ENCODE measurements around the gene PLCXD1.

PLCXD1 gene

DNA sequence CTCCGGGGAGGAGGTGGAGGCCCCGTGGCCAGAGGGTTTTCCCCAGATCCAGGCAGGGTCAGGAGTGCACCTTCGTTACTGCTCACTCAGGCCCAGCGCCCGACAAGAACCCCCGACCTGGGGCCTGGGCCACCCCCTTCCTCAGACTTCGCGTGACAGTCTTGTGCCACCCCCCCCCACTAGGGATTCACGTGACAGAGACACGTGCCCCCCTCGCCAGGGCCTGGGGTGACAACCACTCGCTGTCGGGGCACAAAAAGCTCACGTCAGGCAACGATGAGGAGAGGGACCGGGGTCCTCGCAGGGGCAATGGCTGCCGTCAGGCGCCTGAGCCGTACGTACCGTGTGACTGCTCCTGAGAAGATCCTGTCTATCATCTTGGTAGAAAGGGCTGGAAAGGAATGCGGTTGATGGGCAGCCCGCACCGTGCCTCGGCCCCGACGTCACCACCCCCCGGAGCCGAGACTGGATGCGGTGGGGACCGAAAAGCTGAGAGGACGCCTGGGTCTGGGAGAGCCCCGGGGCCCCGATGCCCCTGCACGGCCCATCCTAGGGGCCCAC, 60.4 kb downstream of the PLCXD1 start:
- no peaks in the 10 kb centered on the region for H3K9me3 ChIP-seq (ENCODE audit: control insufficient read depth in 5 of 5, low read length in 5 of 5)
- H3K27ac ChIP-seq (ENCODE audit: low read depth, low read length) = no peak overlapping the region
- H3K4me1 ChIP-seq (ENCODE audit: control insufficient read depth in 5 of 5, insufficient read depth in 5 of 5, low read length in 5 of 5) = no peaks in the 10 kb centered on the region
- no peaks in the 10 kb centered on the region for H3K27me3 ChIP-seq (ENCODE audit: control insufficient read depth in 5 of 5, insufficient read depth in 4 of 5, low read length in 5 of 5)
- no peak overlapping the region for H3K4me3 ChIP-seq (ENCODE audit: low read depth in 1 of 5, low read length in 5 of 5)
- H3K9ac ChIP-seq (ENCODE audit: low read length in 5 of 5) = no peak overlapping the region
- H3K36me3 ChIP-seq (ENCODE audit: control insufficient read depth in 5 of 5, insufficient read depth in 5 of 5, low read length in 5 of 5) = peaks cover 0 to 31% (median 21%) of the 10 kb centered on the region in 5 donors

DNA sequence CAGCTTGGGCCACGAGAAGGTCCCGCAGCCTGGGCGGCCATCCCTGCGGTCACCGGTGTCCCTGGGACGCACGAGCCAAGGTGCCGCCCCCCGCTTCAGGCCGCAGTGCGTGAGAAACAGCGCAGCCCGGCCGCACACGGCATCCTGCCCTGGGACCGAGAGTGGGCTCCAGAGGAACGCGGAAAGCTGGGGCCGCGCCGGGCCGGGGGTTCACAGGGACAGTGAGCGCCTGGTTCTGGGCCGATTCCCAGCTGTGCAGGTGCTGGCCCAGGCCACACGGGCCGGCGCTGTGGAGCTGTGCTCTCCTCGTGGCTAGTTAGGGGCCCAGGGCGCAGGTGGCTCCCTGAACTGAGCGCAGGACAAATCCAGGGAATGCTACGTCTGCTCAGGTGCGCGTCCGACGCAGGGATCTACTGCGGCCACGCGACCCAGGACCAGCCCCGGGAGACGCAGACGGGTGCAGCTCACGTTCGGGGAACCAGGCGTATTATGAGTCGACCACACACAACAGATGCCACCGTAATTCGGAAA, 63.3 kb downstream of the PLCXD1 start:
- Histone ChIP-seq H3K27me3 (ENCODE audit: control insufficient read depth in 5 of 5, insufficient read depth in 4 of 5, low read length in 5 of 5) (no peaks in the 10 kb centered on the region), H3K36me3 (ENCODE audit: control insufficient read depth in 5 of 5, insufficient read depth in 5 of 5, low read length in 5 of 5) (peaks cover 0 to 23% (median 13%) of the 10 kb centered on the region in 5 donors), H3K4me3 (ENCODE audit: low read depth in 1 of 5, low read length in 5 of 5) (no peak overlapping the region), H3K9me3 (ENCODE audit: control insufficient read depth in 5 of 5, low read length in 5 of 5) (no peaks in the 10 kb centered on the region), H3K9ac (ENCODE audit: low read length in 5 of 5) (no peak overlapping the region), H3K27ac (ENCODE audit: low read depth, low read length) (no peak overlapping the region), H3K4me1 (ENCODE audit: control insufficient read depth in 5 of 5, insufficient read depth in 5 of 5, low read length in 5 of 5) (no peaks in the 10 kb centered on the region)

- no peak overlapping the region for H3K9ac ChIP-seq (ENCODE audit: low read length in 5 of 5)
- H3K4me3 ChIP-seq (ENCODE audit: low read depth in 1 of 5, low read length in 5 of 5) = no peak overlapping the region
- H3K27me3 ChIP-seq (ENCODE audit: control insufficient read depth in 5 of 5, insufficient read depth in 4 of 5, low read length in 5 of 5) = no peaks in the 10 kb centered on the region
- H3K4me1 ChIP-seq (ENCODE audit: control insufficient read depth in 5 of 5, insufficient read depth in 5 of 5, low read length in 5 of 5) = no peaks in the 10 kb centered on the region
- peaks cover 0 to 29% (median 13%) of the 10 kb centered on the region in 5 donors for H3K36me3 ChIP-seq (ENCODE audit: control insufficient read depth in 5 of 5, insufficient read depth in 5 of 5, low read length in 5 of 5)
- no peaks in the 10 kb centered on the region for H3K9me3 ChIP-seq (ENCODE audit: control insufficient read depth in 5 of 5, low read length in 5 of 5)
- H3K27ac ChIP-seq (ENCODE audit: low read depth, low read length) = no peak overlapping the region
Measured at GRCh38 chrX:345020-345925, 64.1 kb downstream of the PLCXD1 start.

DNA sequence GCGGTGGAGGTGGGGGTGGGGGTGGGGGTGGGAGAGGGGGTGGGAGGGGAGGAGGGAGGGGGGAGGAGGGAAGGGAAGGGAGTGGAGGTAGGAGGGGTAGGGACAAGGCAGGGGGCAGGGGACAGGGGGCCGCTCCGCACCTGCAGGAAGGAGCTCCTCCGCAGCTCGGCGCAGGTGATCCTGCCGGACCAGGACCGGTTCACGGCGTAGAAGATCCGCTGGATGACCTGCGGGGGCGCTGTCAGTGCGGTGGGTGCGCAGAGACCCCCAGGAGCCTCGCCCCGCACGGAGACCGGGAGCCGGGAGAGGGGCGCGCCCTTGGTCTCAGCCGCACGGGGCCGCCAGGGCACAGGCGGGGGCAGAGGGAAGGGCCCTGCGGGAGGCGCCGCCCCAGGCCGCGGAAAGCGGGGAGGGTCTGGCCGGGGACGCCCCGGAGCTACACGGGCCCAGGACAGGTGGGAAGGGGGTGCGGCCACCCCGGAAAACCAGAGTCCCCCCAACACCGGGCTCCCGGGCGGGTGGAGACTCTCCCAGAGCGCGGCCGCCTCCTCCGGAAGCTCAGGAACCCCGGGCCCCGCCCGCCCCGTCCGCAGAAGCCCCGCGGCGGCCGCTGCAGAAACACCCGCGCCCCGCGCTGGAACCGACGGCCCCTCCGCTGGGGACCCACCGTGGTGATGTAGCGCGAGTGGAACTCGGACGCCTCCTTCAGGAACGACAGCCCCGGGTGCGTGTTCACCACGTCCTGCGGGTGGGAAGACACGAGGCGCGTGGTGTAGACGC, 65.0 kb downstream of the PLCXD1 start:
- Histone ChIP-seq H3K4me3 (ENCODE audit: low read depth in 1 of 5, low read length in 5 of 5) (no peak overlapping the region), H3K36me3 (ENCODE audit: control insufficient read depth in 5 of 5, insufficient read depth in 5 of 5, low read length in 5 of 5) (peaks cover 0 to 32% (median 13%) of the 10 kb centered on the region in 5 donors), H3K27ac (ENCODE audit: low read depth, low read length) (no peak overlapping the region), H3K9ac (ENCODE audit: low read length in 5 of 5) (no peak overlapping the region), H3K4me1 (ENCODE audit: control insufficient read depth in 5 of 5, insufficient read depth in 5 of 5, low read length in 5 of 5) (no peaks in the 10 kb centered on the region), H3K9me3 (ENCODE audit: control insufficient read depth in 5 of 5, low read length in 5 of 5) (no peaks in the 10 kb centered on the region), H3K27me3 (ENCODE audit: control insufficient read depth in 5 of 5, insufficient read depth in 4 of 5, low read length in 5 of 5) (no peaks in the 10 kb centered on the region)

DNA sequence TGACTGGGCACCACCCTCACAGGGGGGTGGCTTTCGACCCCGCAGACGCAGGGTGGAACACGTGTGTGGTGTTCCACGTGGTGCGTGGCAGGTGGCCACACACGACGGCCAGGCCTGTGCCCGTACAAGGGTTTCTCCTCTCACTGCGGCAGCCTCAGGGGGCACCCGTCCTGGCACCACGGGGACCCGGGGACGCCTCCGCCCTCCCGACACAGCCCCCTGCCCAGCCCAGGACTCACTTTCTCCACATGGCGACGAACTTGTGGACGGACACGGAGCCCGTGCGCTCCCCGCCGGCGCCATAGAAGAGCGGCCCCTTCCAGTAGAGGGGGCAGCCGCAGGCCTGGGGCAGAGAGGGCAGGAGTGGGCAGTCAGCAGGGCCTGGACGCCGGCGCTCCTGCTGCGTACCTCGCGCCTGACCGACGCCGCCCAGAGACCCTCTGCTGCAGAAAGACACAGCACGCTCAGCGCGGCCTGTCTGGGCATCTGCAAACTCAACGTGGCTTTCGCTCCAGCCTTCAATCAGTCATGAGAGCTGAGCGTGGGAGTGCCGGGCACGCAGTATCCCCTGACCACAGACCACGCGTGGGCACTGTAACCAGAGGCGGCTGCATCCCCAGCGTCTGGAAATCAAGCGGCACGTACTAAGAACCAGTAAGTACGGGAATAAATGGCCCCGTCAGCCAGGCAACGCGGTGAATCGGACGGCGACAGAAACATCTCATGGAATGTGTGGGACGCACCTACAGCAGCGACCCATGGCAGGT, 66.4 kb downstream of the PLCXD1 start:
- no peak overlapping the region for H3K4me3 ChIP-seq (ENCODE audit: low read depth in 1 of 5, low read length in 5 of 5)
- H3K36me3 ChIP-seq (ENCODE audit: control insufficient read depth in 5 of 5, insufficient read depth in 5 of 5, low read length in 5 of 5) = peaks cover 0 to 37% (median 16%) of the 10 kb centered on the region in 5 donors
- no peaks in the 10 kb centered on the region for H3K27me3 ChIP-seq (ENCODE audit: control insufficient read depth in 5 of 5, insufficient read depth in 4 of 5, low read length in 5 of 5)
- H3K9ac ChIP-seq (ENCODE audit: low read length in 5 of 5) = no peak overlapping the region
- no peaks in the 10 kb centered on the region for H3K9me3 ChIP-seq (ENCODE audit: control insufficient read depth in 5 of 5, low read length in 5 of 5)
- no peaks in the 10 kb centered on the region for H3K4me1 ChIP-seq (ENCODE audit: control insufficient read depth in 5 of 5, insufficient read depth in 5 of 5, low read length in 5 of 5)
- H3K27ac ChIP-seq (ENCODE audit: low read depth, low read length) = no peak overlapping the region

DNA sequence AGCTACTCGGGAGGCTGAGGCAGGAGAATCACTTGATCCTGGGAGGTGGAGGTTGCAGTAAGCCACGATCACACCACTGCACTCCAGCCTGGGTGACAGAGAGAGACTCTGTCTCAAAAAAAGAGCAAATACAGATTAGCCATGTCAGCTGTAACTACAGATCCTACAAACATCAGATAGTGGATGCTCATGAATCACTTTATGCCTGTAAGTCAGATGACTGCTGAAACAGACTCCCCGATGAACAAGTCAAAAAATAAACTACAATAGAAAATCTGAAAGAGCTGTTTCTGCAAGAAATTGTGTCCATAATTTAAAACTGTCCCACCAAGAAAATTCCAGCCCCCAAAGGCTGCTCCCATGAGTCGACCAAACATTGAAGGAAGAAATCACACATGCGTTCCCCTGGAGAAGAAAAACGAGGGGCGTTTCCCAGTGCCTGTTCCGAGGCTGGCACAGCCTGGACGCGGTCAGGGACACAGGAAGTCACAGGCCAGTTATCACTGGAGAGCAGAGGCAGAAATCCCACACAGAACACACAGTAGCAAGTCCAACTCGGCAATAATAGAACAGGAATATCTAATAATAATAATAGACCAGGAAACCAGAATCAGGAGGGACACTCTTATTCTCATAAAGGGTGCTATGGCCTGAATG, 67.4 kb downstream of the PLCXD1 start:
- H3K27ac ChIP-seq (ENCODE audit: low read depth, low read length) = no peak overlapping the region
- no peaks in the 10 kb centered on the region for H3K9me3 ChIP-seq (ENCODE audit: control insufficient read depth in 5 of 5, low read length in 5 of 5)
- H3K4me3 ChIP-seq (ENCODE audit: low read depth in 1 of 5, low read length in 5 of 5) = no peak overlapping the region
- peaks cover 0 to 39% (median 17%) of the 10 kb centered on the region in 5 donors for H3K36me3 ChIP-seq (ENCODE audit: control insufficient read depth in 5 of 5, insufficient read depth in 5 of 5, low read length in 5 of 5)
- no peak overlapping the region for H3K9ac ChIP-seq (ENCODE audit: low read length in 5 of 5)
- no peaks in the 10 kb centered on the region for H3K27me3 ChIP-seq (ENCODE audit: control insufficient read depth in 5 of 5, insufficient read depth in 4 of 5, low read length in 5 of 5)
- H3K4me1 ChIP-seq (ENCODE audit: control insufficient read depth in 5 of 5, insufficient read depth in 5 of 5, low read length in 5 of 5) = no peaks in the 10 kb centered on the region

DNA sequence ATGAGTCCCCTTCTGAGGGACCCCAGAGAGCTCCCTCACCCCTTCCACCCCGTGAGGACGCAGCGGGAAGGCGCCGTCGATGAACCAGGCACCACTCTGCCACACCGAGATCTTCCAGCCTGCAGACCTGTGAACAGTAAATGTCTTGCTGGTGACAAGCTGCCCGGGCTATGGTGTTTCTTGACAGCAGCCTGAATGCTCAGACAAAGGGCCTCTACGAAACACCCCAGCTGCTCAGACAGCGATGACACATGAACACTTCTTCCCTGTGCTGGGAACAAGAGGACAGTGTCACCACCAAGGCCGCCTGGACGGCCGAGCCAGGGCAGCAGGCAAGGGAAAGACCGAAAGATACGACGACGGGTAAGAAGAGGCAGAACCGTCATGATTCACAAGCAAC, 68.0 kb downstream of the PLCXD1 start:
- Histone ChIP-seq H3K27me3 (ENCODE audit: control insufficient read depth in 5 of 5, insufficient read depth in 4 of 5, low read length in 5 of 5) (no peaks in the 10 kb centered on the region), H3K27ac (ENCODE audit: low read depth, low read length) (no peak overlapping the region), H3K9ac (ENCODE audit: low read length in 5 of 5) (no peak overlapping the region), H3K9me3 (ENCODE audit: control insufficient read depth in 5 of 5, low read length in 5 of 5) (no peaks in the 10 kb centered on the region), H3K36me3 (ENCODE audit: control insufficient read depth in 5 of 5, insufficient read depth in 5 of 5, low read length in 5 of 5) (peaks cover 0 to 38% (median 17%) of the 10 kb centered on the region in 5 donors), H3K4me1 (ENCODE audit: control insufficient read depth in 5 of 5, insufficient read depth in 5 of 5, low read length in 5 of 5) (no peaks in the 10 kb centered on the region), H3K4me3 (ENCODE audit: low read depth in 1 of 5, low read length in 5 of 5) (no peak overlapping the region)

DNA sequence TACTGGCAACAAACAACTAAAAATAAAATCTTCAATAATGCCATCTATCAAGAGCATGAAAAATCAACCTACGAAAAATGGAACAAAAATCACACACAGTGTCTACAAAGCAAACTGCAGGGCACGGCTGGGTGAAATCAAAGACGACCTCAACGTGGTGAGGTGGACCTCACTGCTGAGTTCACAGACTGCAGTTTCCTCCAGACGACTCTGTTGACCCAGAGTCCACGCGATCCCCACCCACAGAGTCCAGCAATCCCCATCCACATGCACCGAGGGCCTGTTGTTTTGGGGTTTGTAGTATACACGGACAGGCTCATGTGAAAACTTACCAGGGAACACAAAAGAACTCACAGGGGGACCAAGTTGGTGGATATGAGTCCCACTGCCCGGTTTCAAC, 68.5 kb downstream of the PLCXD1 start:
- no peak overlapping the region for H3K9ac ChIP-seq (ENCODE audit: low read length in 5 of 5)
- no peaks in the 10 kb centered on the region for H3K27me3 ChIP-seq (ENCODE audit: control insufficient read depth in 5 of 5, insufficient read depth in 4 of 5, low read length in 5 of 5)
- H3K4me3 ChIP-seq (ENCODE audit: low read depth in 1 of 5, low read length in 5 of 5) = no peak overlapping the region
- peaks cover 0 to 33% (median 13%) of the 10 kb centered on the region in 5 donors for H3K36me3 ChIP-seq (ENCODE audit: control insufficient read depth in 5 of 5, insufficient read depth in 5 of 5, low read length in 5 of 5)
- no peaks in the 10 kb centered on the region for H3K4me1 ChIP-seq (ENCODE audit: control insufficient read depth in 5 of 5, insufficient read depth in 5 of 5, low read length in 5 of 5)
- H3K9me3 ChIP-seq (ENCODE audit: control insufficient read depth in 5 of 5, low read length in 5 of 5) = no peaks in the 10 kb centered on the region
- H3K27ac ChIP-seq (ENCODE audit: low read depth, low read length) = no peak overlapping the region

GRCh38 chrX:350148-350533, 69.0 kb downstream of the PLCXD1 start:
- H3K9ac ChIP-seq (ENCODE audit: low read length in 5 of 5) = no peak overlapping the region
- no peak overlapping the region for H3K27ac ChIP-seq (ENCODE audit: low read depth, low read length)
- no peak overlapping the region for H3K4me3 ChIP-seq (ENCODE audit: low read depth in 1 of 5, low read length in 5 of 5)
- H3K27me3 ChIP-seq (ENCODE audit: control insufficient read depth in 5 of 5, insufficient read depth in 4 of 5, low read length in 5 of 5) = no peaks in the 10 kb centered on the region
- H3K4me1 ChIP-seq (ENCODE audit: control insufficient read depth in 5 of 5, insufficient read depth in 5 of 5, low read length in 5 of 5) = no peaks in the 10 kb centered on the region
- no peaks in the 10 kb centered on the region for H3K9me3 ChIP-seq (ENCODE audit: control insufficient read depth in 5 of 5, low read length in 5 of 5)
- H3K36me3 ChIP-seq (ENCODE audit: control insufficient read depth in 5 of 5, insufficient read depth in 5 of 5, low read length in 5 of 5) = peaks cover 0 to 28% (median 13%) of the 10 kb centered on the region in 5 donors

All from subcutaneous abdominal adipose tissue (tissue), 5 donors.